Measurements from ENCODE around the gene TECTA.

Gene TECTA

DNA sequence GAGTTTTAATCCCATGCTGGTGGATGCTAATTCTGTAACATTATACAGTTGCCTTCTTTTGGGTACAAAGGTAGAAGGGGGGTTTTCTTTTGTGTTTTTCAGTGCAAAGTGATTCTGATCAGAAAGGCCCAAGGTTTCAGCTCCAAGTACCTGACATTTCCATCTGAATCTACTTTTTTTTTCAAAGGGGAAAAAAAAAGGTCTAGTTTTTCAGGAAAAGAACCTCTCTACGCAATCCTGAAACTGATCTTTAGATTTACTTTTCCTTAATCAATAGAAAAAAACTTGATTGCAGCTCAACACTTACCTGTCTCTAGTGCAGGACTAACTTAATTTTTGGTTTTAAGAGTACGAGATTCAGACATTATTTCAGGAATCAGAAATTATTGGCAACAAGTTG, at the start of gene TECTA:
Gene TECTA, plus strand, starts transcription at position 301 of the 400 bp plus-strand sequence. CDS start 1,423 bp downstream, outside the sequence.
- DNase-seq (ENCODE audit: low read depth, low spot score): no peak
- no peak within 1 kb of the TSS for H3K27ac ChIP-seq

- no peak for DNase-seq (ENCODE audit: low read depth, low spot score)
- no peak overlapping the region for H3K27ac ChIP-seq
Observed at GRCh38 chr11:121053244-121053643, 47.8 kb upstream of the TECTA start.

- no peak for DNase-seq (ENCODE audit: low read depth, low spot score)
- no peak overlapping the region for H3K27ac ChIP-seq
Observed at GRCh38 chr11:121054266-121054665, 46.8 kb upstream of the TECTA start.

DNA sequence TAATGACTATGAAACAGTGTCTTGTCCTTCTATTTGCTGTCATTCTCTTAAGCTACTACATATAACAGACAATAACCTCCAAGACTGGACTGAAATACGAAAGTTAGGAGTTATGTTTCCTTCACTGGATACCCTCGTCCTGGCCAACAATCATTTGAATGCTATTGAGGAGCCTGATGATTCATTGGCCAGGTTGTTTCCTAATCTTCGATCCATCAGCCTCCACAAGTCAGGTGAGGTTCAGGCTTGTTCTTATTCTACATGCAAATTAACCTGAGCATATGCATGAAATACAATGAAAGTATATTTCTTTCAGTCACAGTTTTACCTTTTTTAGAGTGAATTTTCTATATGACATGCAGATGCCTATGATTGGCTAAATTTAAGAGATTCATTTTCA, 46.0 kb upstream of the TECTA start:
- no peak for DNase-seq (ENCODE audit: low read depth, low spot score)
- H3K27ac ChIP-seq: no peak overlapping the region

GRCh38 chr11:121057922-121058321, 43.1 kb upstream of the TECTA start:
- no peak overlapping the region for H3K27ac ChIP-seq
- DNase-seq (ENCODE audit: low read depth, low spot score): no peak

- H3K27ac ChIP-seq: no peak overlapping the region
Observed at GRCh38 chr11:121058941-121059340, 42.1 kb upstream of the TECTA start.

GRCh38 chr11:121059605-121060004, 41.4 kb upstream of the TECTA start:
- H3K27ac ChIP-seq: no peak overlapping the region
- no peak for DNase-seq (ENCODE audit: low read depth, low spot score)

More at GRCh38 chr11:121058941-121059340, 42.1 kb upstream of the TECTA start:
- DNase-seq (ENCODE audit: low read depth, low spot score): no peak

- no peak for DNase-seq (ENCODE audit: low read depth, low spot score)
- no peak overlapping the region for H3K27ac ChIP-seq
Observed at GRCh38 chr11:121063728-121064127, 37.3 kb upstream of the TECTA start.

GRCh38 chr11:121066623-121067022, 34.4 kb upstream of the TECTA start:
- no peak overlapping the region for H3K27ac ChIP-seq
- no peak for DNase-seq (ENCODE audit: low read depth, low spot score)

DNA sequence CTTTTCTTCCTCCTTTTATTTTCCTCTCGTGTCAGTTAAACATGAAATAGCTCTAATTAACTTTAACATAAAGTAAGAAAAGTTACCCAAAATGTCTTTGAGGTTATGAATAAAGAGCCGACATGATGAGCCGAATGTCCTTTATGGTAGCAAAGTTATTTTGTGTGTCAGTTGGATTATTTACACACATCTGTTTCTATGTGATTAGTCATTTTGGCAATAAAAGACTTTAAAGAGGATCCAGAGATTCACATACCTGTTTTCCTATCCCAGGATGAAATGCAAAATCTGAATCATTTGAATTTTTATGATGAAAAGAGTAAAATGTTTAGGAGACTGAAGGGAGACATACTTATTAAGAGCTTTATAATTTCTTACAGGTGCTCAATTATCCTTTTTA, 34.0 kb upstream of the TECTA start:
- H3K27ac ChIP-seq: no peak overlapping the region

DNA sequence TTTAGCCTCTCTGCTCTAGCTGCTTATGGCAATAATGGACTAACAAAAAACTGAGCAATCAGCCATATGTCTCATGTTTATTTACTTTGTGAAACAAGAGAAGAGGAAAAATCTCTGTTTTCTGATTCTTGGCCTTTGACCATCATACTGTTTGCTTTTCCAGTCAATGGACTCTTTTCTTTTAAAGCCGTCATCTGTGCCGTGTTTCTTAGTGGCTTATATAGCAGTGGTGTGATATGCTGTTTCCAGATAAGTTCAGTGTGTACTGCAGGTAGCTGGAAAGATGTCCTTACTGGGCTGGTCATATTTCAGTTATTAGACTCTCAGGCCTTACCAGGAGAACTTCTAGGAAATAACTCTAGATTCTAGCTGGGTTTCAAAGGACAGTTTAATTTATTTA, 33.6 kb upstream of the TECTA start:
- no peak for DNase-seq (ENCODE audit: low read depth, low spot score)
- no peak overlapping the region for H3K27ac ChIP-seq

More for the DNA sequence above, 34.0 kb upstream of the TECTA start:
- DNase-seq (ENCODE audit: low read depth, low spot score): no peak

- H3K27ac ChIP-seq: no peak overlapping the region
- no peak for DNase-seq (ENCODE audit: low read depth, low spot score)
Observed at GRCh38 chr11:121067962-121068647, 32.9 kb upstream of the TECTA start.

GRCh38 chr11:121068787-121069186, 32.3 kb upstream of the TECTA start:
- no peak for DNase-seq (ENCODE audit: low read depth, low spot score)
- no peak overlapping the region for H3K27ac ChIP-seq

DNA sequence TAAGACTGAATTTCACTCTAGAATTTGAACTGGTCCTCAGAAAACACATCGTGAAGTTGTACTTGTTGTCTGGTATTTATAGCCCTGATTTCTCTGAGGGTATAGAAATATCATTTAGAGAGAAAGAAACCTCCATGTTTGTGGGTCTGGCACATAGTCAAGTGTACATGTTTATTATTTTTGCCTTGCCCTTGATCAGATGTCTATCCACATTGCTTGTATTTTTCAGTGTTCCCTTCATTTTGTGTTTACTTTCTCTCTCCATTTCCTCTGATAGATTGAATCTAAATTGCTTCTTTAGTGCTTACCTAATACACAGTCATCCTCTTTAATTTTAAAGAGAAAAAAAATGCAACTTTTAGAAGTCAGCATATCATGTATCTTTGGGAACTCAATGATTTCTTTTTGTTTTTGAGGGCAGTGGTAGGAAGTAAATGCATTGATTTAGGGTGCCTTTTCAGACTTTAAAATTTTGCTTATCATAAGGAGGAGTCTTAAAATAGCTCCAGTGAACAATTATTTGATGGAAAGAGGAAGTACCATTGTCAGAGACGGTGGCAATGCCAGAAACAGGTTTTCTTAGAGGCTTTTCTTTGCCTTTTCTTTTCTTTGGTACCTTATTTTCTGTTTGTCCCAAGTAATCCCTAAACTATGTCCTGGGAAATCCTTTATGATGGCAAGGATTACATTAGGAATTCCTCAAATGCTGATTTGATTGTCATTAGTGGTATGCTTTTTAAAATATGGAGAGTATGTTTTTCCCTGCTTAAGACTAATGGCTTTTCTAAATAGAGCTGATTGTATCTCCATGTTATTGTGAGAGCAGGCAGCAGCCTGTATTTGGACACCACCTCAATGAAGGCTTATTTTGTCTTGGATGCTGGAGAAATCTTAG, 29.8 kb upstream of the TECTA start:
- H3K27ac ChIP-seq: no peak overlapping the region
- DNase-seq (ENCODE audit: low read depth, low spot score): no peak

DNA sequence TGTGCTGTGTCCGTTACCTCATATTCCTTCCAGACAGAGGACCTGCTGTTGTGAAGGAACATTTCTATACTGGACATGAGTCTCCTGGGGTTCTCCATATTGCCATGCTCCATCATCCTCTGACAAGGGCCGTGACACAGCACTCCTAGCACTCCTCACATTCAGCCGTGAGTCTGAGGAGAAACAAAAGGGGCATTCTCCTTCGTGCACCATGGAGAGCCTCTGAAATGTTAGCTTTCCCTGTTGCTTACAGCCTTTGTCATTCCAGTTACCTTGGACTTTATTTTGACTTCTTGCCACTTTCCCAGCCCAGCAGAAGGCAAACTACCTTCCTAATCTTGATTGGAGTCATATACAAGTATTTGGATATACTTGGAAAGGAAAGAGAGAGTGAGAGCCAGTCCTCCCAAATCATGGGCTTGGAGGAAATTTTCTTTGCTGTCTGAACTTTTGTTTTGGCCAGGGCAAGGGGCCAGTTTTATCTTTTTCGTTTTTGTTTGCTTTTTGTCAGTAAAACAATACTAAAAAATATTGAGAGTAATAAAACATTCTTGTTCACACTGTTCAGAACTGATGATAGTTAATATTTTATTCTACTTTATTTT, 29.1 kb upstream of the TECTA start:
- DNase-seq (ENCODE audit: low read depth, low spot score): no peak
- H3K27ac ChIP-seq: no peak overlapping the region

- DNase-seq (ENCODE audit: low read depth, low spot score): no peak
- no peak overlapping the region for H3K27ac ChIP-seq
Observed at GRCh38 chr11:121081321-121081720, 19.7 kb upstream of the TECTA start.

DNA sequence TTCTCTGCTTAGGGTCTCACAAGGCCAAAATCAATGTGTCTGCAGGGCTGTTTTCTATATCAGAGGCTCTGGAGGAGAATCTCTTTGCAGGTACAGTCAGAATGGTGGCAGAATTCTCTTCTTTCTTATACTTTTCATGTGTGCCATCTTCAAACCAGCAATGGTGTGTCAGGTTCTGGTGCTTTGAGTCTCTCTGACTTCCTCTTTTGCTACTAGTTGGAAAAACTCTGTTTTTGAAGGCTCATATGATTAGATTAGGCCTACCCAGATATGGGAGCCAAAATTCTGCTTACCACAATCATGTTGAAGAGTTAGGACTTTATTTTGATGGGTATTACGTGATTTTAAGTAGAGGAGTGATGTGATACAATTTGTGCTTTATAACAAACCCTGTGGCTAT, 18.8 kb upstream of the TECTA start:
- H3K27ac ChIP-seq: no peak overlapping the region
- DNase-seq (ENCODE audit: low read depth, low spot score): no peak

- H3K27ac ChIP-seq: no peak overlapping the region
- no peak for DNase-seq (ENCODE audit: low read depth, low spot score)
Observed at GRCh38 chr11:121082670-121083069, 18.4 kb upstream of the TECTA start.

GRCh38 chr11:121086866-121087265, 14.2 kb upstream of the TECTA start:
- H3K27ac ChIP-seq: no peak overlapping the region
- no peak for DNase-seq (ENCODE audit: low read depth, low spot score)

- DNase-seq (ENCODE audit: low read depth, low spot score): no peak
- no peak overlapping the region for H3K27ac ChIP-seq
Observed at GRCh38 chr11:121089566-121089965, 11.5 kb upstream of the TECTA start.

- DNase-seq (ENCODE audit: low read depth, low spot score): no peak
- H3K27ac ChIP-seq: no peak overlapping the region
Observed at GRCh38 chr11:121090145-121090721, 10.8 kb upstream of the TECTA start.
